ENCODE data around the gene TAOK1. TPM values are rescaled to one million over a fixed set of nuclear protein-coding genes. Genes with fewer than 3 reads are reported as not detected.

TAOK1 gene
- total and polyA plus RNA-seq, 9 of the 15 experiments (the other 6 are each of a cell fraction or from before 2014, with no cell fraction given), result 3.2 to 33.1 (median 16.5) TPM

GRCh38 chr17:29357821-29358232 lies 32.3 kb upstream of the TAOK1 start:
- 10% methylated on average over 3 of the region's 5 CpGs for WGBS (ENCODE audit: insufficient coverage, low coverage, missing lambda C conversion rate)
- DNase-seq (ENCODE audit: extremely low read depth in 1 of 4, low spot score in 3 of 4) (peak in 1 of 4 experiments; percentile 14), FAIRE-seq (no peak), ATAC-seq (peak; percentile 79)
- H3K4me2 ChIP-seq (ENCODE audit: insufficient read depth, low read length), result no peak overlapping the region
- no peak overlapping the region for H3K9ac ChIP-seq (ENCODE audit: insufficient read depth in 1 of 2, low read depth in 2 of 2, low read length in 2 of 2)
- in situ Hi-C loops (cut with MboI), result no loop called here
- no peaks in the 10 kb centered on the region for H3K9me1 ChIP-seq (ENCODE audit: control insufficient read depth, insufficient read depth, low read length)
- H3K9me3 ChIP-seq (replicated peaks; ENCODE audit: control insufficient read depth, insufficient read depth, low read depth, low read length), result no peaks in the 10 kb centered on the region
- ChIA-PET POLR2A (interaction anchor here (0.5 to 0.6 kb wide), 2 partner anchors 13 to 39 kb away, joined by 3 to 4 read pairs; no protein-coding TSS in a partner anchor), CTCF (ENCODE audit: low intra/inter-chr PET ratio) (interaction anchor here (0.6 kb wide), 1 partner anchor 107 kb away, joined by 4 read pairs; no protein-coding TSS in a partner anchor)
- peak overlapping the region; percentile 65 for H2AFZ ChIP-seq (ENCODE audit: low read depth, low read length)
- H3K27ac ChIP-seq (ENCODE audit: extremely low read depth, low read depth, low read length), result no peak overlapping the region
- no peaks in the 10 kb centered on the region for H3K36me3 ChIP-seq (ENCODE audit: control insufficient read depth, insufficient read depth, low read length)
- no peaks in the 10 kb centered on the region for H3K79me2 ChIP-seq (ENCODE audit: control insufficient read depth, insufficient read depth, low read length)
- H3K27me3 ChIP-seq (ENCODE audit: control insufficient read depth in 2 of 2, insufficient read depth in 2 of 2, low read length in 2 of 2), result no peaks in the 10 kb centered on the region; a peak in 1 of 5 replicates
- peaks cover 0 to 2% of the 10 kb centered on the region in 2 experiments; a peak in 1 of 5 replicates for H3K4me1 ChIP-seq (replicated peaks in 1 of 2; ENCODE audit: control insufficient read depth in 2 of 2, insufficient read depth in 2 of 2, low read length in 2 of 2)
- no peak overlapping the region for H3K4me3 ChIP-seq
- intact Hi-C loops (cut with micrococcal nuclease), result loop anchor here (10.0 kb wide), 1 partner anchor 213 kb away; no protein-coding TSS in a partner anchor
- BruUV-seq (replicated peaks), result no TSS peak
- H4K20me1 ChIP-seq (replicated peaks; ENCODE audit: control insufficient read depth, insufficient read depth, low read length), result no peaks in the 10 kb centered on the region
- TF ChIP-seq TGIF2 (CRISPR knock-in tag; IDR thresholded peaks at IDR 0.05) (no peak), GTF2A2 (tag; IDR thresholded peaks at IDR 0.05) (no peak), TRIM24 (IDR thresholded peaks at IDR 0.05) (peak; percentile 58 to 65; a peak in 3 of 4 replicates), SMARCC2 (IDR thresholded peaks at IDR 0.05; ENCODE audit: low read depth) (0 out of 2 replicates have a peak, but pooled peaks have one; percentile 65), NCOR1 (IDR thresholded peaks at IDR 0.05) (no peak), JUND (IDR thresholded peaks at IDR 0.05; ENCODE audit: borderline replicate concordance, low read depth, low read length) (peak; percentile 14; the same call in 1 of the 2 replicates), JUND (tag; IDR thresholded peaks at IDR 0.05; ENCODE audit: borderline replicate concordance, low read depth, low read length) (no peak), NFE2L1 (tag; IDR thresholded peaks at IDR 0.05; ENCODE audit: borderline replicate concordance, low read depth) (peak; percentile 97), NFATC3 (IDR thresholded peaks at IDR 0.05) (0 out of 2 replicates have a peak, but pooled peaks have one; percentile 50), EHMT2 (IDR thresholded peaks at IDR 0.05) (peak; percentile 61; the same call in 1 of the 2 replicates), HDAC1 (IDR thresholded peaks at IDR 0.05) (0 out of 4 replicates have a peak, but pooled peaks of 1 of the 2 experiments have one; percentile 15), NBN (IDR thresholded peaks at IDR 0.05; ENCODE audit: low read depth) (peak; percentile 43; the same call in 1 of the 2 replicates), ATF3 (IDR thresholded peaks at IDR 0.05) (peak; percentile 33; the same call in 1 of the 2 replicates), ATF3 (CRISPR knock-in tag; conservative IDR thresholded peaks at IDR 0.05) (no peak), EP300 (IDR thresholded peaks at IDR 0.05; ENCODE audit: low read length) (0 out of 2 replicates have a peak, but pooled peaks have one; percentile 12), SMARCA4 (IDR thresholded peaks at IDR 0.05) (peak; percentile 65), CHD4 (IDR thresholded peaks at IDR 0.05; ENCODE audit: insufficient read depth, insufficient replicate concordance, low read depth, low read length, poor library complexity, severe bottlenecking) (no peak), HDAC2 (IDR thresholded peaks at IDR 0.05) (0 out of 2 replicates have a peak, but pooled peaks have one; percentile 46), ZNF316 (IDR thresholded peaks at IDR 0.05) (peak; percentile 99)
- TF ChIP-seq, protein P1, sequence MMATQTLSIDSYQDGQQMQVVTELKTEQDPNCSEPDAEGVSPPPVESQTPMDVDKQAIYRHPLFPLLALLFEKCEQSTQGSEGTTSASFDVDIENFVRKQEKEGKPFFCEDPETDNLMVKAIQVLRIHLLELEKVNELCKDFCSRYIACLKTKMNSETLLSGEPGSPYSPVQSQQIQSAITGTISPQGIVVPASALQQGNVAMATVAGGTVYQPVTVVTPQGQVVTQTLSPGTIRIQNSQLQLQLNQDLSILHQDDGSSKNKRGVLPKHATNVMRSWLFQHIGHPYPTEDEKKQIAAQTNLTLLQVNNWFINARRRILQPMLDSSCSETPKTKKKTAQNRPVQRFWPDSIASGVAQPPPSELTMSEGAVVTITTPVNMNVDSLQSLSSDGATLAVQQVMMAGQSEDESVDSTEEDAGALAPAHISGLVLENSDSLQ (IDR thresholded peaks at IDR 0.05), result 0 out of 2 replicates have a peak, but pooled peaks have one; percentile 5
- TF ChIP-seq, protein P2, sequence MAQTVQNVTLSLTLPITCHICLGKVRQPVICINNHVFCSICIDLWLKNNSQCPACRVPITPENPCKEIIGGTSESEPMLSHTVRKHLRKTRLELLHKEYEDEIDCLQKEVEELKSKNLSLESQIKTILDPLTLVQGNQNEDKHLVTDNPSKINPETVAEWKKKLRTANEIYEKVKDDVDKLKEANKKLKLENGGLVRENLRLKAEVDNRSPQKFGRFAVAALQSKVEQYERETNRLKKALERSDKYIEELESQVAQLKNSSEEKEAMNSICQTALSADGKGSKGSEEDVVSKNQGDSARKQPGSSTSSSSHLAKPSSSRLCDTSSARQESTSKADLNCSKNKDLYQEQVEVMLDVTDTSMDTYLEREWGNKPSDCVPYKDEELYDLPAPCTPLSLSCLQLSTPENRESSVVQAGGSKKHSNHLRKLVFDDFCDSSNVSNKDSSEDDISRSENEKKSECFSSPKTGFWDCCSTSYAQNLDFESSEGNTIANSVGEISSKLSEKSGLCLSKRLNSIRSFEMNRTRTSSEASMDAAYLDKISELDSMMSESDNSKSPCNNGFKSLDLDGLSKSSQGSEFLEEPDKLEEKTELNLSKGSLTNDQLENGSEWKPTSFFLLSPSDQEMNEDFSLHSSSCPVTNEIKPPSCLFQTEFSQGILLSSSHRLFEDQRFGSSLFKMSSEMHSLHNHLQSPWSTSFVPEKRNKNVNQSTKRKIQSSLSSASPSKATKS (CRISPR knock-in tag; IDR thresholded peaks at IDR 0.05), result no peak

All from K562 (cell line).